Upper lobe of left lung (tissue), 4 donors: Measurements from ENCODE around the gene TRIM40.

Experiments
- CTCF ChIP-seq, 6 experiments: fragments of 450-650 bp in 4 of 6; fragments of 200-600 bp in 2 of 6; sonication (generic) in 2 of 6; IDR thresholded peaks; one replicate each; pipeline ENCODE4 v1.5.1; 2016 to 2019; ENCODE audit warnings: antibody characterized with exemption in 6 of 6
- EP300 ChIP-seq, 4 donors: sonication (generic); formaldehyde crosslinking; IDR thresholded peaks; one replicate each; pipeline ENCODE4 v1.5.1; 2017; ENCODE audit warnings: antibody characterized with exemption in 4 of 4, control low read depth in 2 of 4

GRCh38 chr6:30103872-30104179, 32.1 kb upstream of the TRIM40 start:
- TF ChIP-seq CTCF (IDR thresholded peaks at IDR 0.05) (no peak), EP300 (IDR thresholded peaks at IDR 0.05) (no peak)
